Measurements from ENCODE around the gene HSPA12A.

Gene HSPA12A

DNA sequence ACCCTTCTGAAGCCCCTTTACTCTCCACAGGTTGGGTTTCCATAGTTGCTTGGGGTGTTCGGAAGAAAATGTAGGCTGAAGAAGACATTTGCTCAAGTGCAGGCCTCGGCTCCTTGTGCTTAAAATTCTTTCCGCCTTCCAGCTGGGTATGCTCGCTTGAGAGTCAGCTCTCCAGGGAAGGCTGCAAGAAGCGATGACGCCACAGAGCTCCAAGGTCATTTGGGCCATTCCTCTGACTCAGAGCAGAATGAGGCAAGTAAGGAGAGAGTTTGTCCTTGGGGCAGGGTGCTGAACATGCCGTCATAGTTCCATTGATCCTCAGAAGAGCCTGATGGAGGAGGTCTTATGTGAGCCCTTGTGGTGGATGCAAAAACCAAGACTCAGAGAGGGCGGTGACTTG, 27.4 kb upstream of the HSPA12A start:
- no peak for DNase-seq

DNA sequence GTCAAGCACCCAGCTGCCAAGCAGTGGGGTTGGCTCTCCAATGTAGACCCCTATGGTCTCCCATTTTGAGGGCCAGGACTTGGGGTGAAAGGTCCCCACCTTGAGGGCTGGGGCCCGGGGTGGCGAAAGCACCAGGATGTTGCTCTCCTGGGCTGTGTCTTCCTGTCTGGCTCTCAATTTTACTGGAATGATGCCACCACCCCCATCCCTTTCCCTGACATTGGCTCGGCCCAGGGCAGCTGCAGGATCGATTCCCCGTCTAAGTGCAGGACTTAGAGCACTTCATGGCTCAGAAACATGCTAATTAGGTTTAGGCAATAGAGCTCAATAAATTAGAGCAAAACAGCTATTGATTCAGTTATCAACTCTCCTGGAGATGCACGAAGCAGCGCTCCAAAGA, 27.0 kb upstream of the HSPA12A start:
- DNase-seq, result no peak

DNA sequence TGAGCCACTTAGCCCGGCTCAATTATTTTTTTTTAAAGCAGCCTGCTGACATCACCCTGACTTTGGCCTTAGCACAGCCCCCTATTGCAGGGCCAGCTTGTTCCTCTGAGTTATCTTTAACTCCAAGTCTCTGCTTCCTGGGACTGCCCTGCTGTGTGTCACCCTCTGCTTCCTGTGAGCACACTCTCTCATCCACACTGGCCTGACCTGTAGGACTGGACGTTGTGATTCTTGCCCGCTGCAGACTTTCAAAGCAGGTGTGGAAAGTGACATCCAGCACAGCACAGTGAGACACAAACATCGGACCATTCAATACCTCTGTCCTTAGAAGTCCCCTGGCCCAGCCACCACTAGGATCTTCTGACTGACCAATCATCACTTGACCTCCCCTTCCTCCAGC, 26.4 kb upstream of the HSPA12A start:
- no peak for DNase-seq

DNA sequence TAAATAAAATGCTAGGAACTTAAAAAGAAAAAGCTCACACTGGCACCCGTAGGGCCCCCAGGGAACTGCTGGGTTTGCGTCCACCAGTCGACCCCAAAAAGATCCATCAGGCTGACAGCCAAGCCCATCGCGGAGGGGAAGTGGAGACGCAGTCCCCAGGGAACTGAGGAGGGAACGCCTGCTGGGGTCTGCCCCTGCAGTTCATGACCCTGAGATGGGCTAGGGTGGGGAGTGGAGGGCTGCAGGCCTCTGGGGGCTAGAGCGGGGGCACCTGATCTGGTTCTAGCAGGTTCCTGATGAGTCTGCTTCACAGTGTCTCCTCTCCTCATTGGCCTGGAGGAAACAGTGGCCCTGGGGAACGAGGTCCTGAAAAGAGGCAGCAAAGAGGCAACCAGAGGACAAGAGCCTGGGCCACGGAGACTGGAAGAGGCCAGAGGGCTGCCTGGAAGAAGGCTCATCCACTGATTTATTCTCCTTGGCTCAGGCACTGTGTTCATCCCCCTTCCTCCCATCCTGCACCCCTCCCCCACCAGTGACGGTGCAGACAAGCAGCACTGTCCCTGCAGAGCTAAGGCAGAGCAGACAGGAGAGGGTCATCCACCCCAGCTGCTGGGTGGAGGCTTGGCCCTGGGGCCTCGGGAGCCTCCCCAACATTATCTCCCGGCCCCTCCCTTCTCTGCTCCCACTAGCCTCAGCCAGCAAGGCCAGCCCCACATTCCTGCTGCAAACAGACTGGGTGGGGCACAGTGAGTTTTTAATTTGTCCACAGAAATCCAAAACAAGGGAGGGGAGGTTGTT, 24.7 kb upstream of the HSPA12A start:
- no peak for DNase-seq

DNA sequence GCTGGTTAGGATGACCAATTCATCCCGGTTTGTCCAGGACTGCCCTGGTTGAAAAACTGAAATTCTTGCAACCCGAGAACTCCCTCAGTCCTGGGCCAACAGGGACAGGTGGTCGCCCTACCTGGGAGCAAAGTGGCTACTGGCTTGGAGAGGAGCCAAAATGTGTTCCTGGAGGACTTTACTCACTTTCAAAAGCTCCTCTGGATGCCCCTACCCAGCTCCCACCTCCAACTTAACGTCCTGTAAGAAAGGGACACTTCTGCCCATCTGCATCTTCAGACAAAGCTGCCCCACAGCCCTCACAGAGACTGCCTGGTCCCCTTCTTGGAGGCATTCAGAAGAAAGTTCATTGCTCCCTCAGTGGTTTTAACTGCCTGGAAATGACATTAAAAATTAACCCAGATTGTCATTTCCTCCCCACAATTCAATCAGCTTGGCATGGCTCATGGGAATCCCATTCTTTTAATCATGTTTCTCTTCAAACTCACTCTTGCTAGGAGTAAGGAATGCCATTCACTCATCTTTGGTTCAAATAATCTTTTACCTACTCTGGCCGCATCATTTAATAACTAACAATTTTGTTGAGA, 24.0 kb upstream of the HSPA12A start:
- no peak for DNase-seq

DNA sequence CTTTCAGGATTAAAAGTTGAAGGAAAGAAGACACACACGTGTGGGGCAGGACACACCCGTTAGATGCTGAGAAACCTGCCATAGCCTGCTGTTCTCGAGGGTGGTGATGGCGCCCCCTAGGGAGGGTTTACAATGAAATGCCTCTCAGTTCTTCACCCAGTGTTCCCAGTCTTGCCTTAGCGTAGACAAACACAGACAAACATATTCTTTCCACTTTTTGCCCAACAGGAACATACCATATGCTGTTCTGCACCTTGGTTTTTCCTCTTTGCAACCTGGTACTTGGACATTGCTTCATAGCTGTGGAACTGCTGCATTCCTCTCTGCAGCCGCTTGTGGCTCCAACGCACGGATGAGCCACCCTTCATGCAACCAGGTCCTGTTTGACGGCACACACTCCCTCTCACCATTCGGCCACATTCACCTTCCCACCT, 23.3 kb upstream of the HSPA12A start:
- DNase-seq, result no peak

DNA sequence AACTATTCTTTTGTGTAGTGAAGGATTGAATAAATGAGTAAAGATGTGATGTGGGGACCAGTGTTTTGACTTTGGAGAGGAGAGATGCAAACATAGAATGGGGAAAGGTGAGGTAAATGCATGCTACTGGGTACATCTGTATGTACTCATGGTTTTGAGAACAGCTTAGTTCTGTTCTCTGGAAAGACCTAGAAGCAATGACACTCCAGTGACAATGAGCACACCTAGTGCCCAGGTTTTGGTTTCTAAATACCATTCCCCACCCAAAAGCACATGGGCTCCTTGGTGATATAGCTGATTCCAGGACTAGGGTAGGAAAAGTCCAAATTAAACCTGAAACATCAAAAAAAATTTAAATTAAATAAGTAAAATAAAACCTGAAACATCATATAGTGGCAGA, 22.6 kb upstream of the HSPA12A start:
- DNase-seq, result no peak

DNA sequence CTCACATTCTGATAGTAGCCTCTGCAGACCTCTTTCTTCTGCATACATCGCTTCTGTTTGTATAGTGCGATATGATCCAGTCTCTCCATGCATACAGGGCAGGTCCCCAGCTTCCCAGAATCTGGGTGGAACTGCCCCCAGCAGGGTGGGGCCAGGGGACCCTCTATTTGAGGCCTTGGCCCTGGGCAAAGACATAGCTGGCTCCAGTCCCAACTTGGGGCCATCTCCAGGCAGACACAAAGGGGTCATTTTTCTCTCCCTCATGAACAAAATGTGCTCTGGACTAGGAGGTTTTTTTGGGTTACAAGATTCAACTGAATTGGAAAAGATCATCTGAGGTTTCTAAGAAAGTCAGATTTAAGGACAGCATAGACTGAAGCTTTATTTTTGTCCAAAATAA, 21.1 kb upstream of the HSPA12A start:
- DNase-seq, result no peak

DNA sequence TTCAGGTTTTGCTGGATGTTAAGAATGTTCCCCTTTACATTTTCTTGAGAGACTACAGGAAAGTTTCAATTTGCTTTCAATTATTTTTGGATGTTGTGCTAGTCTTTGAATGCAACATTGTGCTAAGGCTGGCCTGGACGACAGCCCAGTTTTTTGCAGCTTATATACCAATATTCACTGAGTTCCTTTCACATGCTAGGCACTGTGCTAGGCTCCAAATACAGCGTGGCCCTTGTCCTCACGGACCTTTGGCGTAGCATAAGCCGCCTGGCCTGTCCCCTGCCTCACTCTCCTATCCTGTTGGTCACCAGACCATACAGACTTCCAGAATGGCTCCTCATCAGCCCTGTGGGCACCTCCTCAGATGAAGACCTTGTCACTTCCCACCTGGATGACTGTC, 19.5 kb upstream of the HSPA12A start:
- no peak for DNase-seq

DNA sequence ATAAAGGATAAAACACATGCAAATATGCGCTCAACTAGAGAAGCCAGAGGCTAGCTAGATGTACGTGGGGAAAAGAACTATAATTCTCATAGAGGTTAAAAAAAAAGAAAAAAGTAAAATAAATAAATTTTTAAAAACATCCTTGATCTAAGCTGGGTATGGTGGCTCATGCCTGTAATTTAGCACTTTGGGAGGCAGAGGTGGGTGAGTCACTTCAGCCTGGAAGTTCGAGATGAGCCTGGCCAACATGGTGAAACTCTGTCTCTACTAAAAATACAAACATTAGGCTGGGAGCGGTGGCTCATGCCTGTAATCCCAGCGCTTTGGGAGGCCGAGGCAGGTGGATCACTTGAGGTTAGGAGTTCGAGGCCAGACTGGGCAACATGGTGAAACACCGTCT, 18.6 kb upstream of the HSPA12A start:
- no peak for DNase-seq

DNA sequence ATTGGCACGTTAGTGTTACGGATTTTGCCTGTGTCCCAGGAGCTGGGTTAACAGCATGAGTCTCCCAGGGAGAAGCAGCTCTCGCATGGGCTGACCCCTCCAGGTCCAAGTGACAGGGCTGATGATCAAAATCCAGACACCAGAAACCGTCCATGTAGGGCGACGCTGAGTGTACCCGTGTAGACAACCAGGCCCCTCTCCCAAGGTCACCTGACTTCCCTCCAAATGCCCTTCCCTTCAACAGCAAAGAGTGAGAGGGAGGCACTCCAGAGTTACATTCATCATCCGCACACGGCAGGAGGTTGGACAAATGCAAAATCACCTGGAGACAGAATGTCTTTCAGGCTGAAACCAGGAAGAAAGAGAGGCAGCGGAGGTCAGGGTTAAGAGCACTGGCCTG, 14.9 kb upstream of the HSPA12A start:
- no peak for DNase-seq

DNA sequence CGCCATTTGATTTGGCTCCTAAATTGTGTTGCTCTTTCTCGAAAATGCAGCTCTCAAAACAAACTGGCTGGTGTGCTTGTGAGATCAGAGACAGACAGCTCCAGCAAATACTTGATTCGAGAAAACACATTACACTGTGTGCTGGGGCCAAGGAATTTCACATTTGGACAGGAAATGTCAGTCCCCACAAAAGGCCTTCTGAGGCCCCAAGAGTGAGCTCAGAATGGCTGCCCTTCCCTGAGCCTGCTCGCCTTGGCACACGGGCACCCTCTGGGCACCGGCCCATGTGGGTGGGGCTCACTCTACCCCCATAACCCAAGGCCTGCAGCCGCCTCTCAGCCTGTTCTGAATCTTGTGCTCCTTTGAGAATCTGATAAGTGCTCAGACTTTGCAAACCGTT, 13.9 kb upstream of the HSPA12A start:
- no peak for DNase-seq

DNA sequence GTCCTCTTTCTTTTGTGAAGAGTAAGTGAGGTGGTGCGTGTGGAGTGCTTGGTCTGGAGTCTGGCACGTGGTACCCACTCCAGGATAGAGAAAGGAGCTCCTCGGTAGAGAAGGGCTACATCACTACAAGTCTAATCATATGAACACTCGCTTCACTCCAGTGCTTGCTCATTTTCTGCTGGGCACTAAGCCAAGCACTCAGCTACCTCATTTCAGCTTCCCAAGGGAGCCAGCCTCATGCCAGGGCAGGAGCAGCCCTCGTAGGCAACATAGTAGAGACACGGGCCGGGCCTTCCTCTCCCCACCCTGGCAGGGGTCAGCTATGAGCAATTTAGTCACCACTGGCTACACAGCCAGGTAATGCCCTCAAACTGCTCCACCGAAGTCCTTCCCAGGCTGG, 11.4 kb upstream of the HSPA12A start:
- peak; percentile 77 for DNase-seq

DNA sequence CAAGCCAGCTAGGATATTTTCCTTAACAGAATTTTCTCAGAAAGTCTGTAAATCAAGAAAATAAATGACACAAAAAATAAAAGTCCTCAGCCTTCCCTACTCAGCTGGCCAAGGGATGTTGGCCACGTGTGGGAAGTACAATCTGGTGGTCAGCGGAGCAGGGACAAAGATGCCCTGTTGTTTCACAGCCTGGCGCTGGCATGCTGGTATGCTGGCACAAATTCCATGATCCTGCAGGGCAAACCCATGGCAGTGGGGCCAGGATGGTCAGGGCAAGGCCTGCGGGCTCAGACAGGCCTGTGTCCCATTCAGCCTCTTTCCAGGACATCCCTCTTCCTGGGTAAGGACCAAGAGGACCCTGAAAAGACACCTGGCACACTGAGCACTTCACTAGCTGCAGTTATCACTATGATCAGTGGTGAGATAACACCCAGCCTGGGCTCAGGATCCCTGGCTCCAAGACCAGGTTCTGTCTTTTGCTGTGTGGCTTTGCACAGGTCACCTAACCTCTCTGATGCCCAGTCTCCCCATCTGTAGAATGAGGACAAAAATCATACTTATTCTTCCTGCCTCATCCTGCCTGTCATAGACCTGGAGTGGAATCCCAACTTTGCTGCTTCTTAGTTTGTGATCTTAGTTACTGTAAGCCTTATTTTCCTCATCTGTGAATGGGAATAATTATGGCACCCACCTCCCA, 10.8 kb upstream of the HSPA12A start:
- no peak for DNase-seq

DNA sequence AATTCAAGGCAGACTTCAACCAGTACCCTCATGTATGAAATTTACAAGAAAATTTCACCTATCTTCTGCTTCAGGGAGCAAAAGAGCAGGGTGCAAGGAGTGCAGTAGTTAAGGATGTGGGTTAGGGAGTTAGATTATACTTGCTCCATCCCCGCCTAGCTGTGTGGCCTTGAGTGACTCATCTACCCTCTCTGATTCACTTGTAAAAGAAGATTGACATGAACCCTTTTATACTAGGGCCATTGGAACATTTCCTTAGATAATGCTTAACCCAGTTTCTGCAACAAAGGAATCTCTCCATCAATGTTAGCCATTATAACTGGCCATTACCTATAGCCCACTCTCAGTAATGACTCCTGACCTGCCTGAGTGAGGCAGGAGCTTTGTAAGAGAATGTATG, 10.2 kb upstream of the HSPA12A start:
- DNase-seq, result no peak

DNA sequence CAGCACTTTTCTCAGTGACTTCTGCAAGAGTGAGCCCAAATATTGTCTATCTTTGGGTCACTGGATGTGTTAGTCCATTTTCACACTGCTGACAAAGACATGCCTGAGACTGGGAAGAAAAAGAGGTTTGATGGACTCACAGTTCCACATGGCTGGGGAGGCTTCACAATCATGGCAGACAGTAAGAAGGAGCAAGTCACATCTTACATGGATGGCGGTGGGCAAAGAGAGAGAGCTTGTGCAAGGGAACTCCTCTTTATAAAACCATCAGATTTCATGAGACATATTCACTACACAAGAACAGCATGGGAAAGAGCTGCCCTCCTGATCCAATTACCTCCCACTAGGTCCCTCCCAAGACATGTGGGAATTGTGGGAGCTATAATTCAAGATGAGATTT, 6.1 kb upstream of the HSPA12A start:
- no peak for DNase-seq

DNA sequence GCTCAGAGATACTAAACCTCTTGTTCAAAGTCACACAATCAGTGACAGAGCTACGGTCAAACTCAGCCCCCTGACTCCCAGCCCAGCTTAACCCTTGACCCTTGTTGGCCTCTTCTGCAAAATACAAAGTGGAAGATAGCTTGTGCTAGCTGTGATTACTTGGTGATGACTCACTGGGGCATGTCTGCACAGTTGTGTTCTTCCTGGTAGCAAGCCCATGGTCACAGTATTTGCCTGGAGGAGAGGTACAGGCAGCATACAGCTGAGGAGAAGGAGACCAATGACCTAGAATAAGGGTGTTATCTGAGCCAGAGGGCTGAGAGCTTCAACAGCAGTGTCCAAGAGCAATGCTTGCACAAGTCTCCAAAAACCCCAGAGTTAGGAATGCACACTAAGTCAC, 5.7 kb upstream of the HSPA12A start:
- DNase-seq, result no peak

DNA sequence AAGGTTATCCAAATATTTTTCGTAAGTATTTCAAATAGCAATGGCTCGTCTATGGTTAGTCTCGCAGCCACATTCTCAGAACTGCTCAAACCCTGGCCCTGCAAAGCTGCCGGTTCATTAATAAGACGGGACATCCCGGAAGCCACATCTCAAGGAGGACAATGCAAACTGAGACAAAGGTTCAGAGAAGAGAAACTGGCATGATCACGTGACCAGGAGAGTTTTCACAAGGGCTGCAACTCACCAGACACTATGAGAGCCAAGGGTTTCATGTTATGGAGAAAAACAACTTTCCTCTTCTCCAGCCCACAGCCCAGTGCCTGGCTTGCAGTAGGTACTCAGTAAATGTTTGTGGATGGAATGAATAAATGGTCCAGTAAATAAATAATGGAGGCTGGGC, 5.0 kb upstream of the HSPA12A start:
- no peak for DNase-seq

DNA sequence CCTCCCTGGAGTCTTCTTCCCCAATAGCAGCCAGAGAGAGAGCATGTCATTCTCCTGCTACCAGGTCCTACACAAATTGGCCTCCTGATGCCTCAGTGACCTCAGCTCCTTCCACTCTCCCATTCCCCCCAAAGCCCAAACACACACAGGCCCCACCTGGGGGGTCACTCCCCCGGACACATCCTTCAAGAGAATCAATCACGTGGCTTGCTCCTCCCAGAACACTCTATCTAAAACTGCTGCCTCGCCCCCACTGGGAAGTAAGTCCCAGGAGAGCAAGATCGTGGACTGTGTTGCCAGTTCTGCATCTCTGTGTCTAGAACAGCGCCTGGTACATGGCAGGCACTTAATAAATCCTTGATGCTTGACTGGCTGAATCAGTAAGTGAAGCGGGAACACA, 2.5 kb upstream of the HSPA12A start:
- no peak for DNase-seq

DNA sequence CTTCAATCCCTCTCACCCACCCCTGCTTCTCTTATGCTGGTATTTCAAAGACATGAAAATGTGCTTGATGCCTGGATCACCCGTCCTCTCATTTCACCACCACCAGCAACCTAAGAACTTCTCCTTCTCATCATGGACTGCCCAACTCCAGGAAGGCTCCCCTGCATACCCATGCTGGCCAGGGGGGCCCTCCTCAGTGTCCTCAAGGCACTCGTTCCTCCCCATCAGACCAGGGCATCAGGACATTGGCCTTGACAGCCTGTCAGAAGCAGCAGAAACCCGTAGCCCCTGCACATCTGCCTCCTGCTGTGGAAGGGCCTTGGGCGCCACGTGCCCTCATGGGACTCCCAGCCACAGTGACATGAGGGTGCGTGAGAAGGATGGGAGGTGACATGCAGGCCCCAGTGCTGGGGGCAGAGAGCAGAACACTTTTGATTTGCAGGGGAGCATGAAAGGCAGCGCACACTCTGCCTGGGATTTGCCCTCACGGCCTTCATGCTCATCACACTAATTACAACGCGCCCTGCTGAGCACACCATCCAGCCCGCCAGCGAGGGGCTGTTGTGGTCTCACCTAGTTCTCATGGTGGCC, 1.9 kb upstream of the HSPA12A start:
- no peak for DNase-seq

DNA sequence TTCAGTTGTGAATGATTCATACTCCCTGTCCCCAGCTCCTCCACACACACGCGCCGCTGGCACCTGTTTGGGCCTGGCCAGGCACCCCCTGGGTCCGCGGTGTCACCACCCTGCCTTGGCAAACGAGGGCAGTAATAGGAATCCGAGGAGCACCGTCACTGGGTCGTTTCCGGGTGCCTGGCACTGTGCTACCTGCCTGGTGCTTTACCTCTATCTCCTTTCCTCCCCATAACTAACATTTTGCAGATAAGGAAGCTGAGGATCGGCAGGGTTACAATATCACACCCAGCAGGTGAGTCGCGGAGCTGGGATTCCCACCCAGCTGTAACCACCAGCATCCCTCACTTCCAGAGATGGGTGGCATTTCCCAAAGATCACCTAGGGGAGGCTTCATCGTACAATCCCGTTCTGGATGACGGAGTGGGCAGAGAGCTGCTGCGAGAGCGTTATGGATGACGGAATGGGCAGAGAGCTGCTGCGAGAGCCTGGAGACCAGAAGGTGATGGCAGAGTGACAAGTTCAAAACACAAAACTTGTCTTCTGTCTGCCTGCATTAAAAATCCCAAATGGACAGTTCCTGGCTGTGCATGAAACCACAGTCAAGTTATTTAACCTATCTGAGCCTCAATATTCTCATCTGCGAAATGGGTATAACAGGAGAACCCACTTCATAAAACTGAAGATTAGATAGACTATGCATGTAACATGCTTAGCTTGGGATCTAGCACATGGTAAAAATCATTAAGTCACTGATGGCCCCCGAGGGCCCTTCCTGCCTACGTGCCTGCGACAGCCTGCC, 1.1 kb upstream of the HSPA12A start:
- DNase-seq, result no peak

DNA sequence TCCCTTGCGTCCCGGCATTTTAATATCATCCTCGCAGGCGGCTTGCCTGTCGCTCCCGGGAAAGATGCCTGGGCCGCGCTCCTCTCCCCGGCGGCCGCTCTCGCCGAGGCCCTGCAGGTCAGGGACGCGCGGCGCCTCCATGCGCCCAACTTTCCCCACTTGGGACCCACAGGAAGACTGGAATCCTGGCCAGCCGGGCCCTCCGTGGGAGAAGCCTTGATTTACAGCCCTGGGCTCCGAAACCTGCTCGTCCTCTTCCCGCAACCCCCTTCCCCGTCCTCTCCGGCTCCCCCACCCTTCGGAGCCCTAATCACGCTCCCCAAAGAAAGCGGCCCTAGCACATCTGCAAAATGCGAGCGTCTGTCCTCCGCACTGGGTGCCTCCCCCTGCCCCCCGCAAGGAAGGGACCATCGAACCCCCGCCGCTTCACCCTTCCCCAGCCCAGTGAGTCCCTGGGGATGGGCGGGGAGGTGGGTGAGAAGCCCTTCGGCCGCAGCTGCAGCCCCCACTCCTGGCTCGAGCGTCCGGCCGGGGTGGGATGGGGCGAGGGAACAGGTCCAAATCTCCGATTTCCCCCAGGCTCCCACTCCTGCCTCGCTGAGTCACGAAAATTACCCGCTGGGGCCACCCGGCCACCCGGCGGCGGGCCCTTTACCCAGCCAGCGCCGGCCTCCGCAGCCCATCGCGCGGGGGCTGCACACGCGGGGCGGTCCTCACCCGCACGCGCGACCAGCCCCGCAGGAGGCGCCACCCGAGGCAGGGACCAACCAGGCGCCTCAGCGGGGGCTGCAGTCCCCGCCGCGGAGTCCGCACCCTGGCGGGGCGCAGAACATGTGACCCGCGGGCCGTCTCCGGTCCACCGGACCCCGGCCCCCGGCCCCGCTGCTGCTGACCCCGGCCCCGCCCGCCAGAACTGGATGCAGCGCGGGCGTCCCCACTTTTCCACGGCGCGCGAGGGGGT, 695 bp downstream of the HSPA12A start:
- DNase-seq, result no peak

All from NCI-H2171 treated with DMSO at 0.1 percent for 48 hours (cell line).